A549 (cell line): ENCODE data around the gene ACOT7. TPM values are rescaled to one million over a fixed set of nuclear protein-coding genes. Genes with fewer than 3 reads are reported as not detected.

Experiments used
- ATAC-seq, 2 experiments: fragments of 200-7000 bp in 1 of 2; fragments of >200 bp in 1 of 2; cut with Nextera tagmentation in 1 of 2; cut with Tn5 transposase in 1 of 2; 3 replicates each; pipeline versions ENCODE4 v1.8.0 to v1.9.1; 2018 to 2020; ENCODE audit warnings: mild to moderate bottlenecking in 1 of 2, moderate library complexity in 1 of 2
- CTCF ChIA-PET: fragments of 300-600 bp; sonication (Branson Sonifier 250); formaldehyde crosslinking; extraction: SDS; loops from one replicate; lab custom pipeline; 2021; ENCODE audit warnings: antibody characterized with exemption, inconsistent platforms; lab: Yijun Ruan, JAX
- POLR2A ChIA-PET: fragments of 350-600 bp; formaldehyde crosslinking; extraction: SDS; loops from one replicate; lab custom pipeline; 2021; ENCODE audit warnings: antibody characterized with exemption, inconsistent platforms; lab: Yijun Ruan, JAX
- DNase-seq, 2 experiments: peaks; one replicate each; pipeline versions ENCODE4 v3.0.0 to v3.0.0-alpha.2; 2011 to 2016; ENCODE audit warnings: low read depth in 1 of 2, low spot score in 1 of 2
- FAIRE-seq: peaks from 2 replicates; lab custom pipeline; 2011; peaks lifted over from hg19 to GRCh38; lab: Jason Lieb, UNC
- H3K27ac ChIP-seq, 2 experiments: fragments of >200 bp; sonication (Bioruptor Twin); formaldehyde crosslinking; 3 replicates each; pipeline ENCODE4 v1.5.1; 2016 to 2017
- H3K4me1 ChIP-seq: fragments of >200 bp; sonication (Bioruptor Twin); formaldehyde crosslinking; 3 replicates; pipeline ENCODE4 v1.6.1; 2016
- H3K4me2 ChIP-seq: fragments of >200 bp; sonication (Bioruptor Twin); formaldehyde crosslinking; 3 replicates; pipeline ENCODE4 v1.6.1; 2016
- H3K4me3 ChIP-seq: fragments of >200 bp; sonication (Bioruptor Twin); formaldehyde crosslinking; 3 replicates; pipeline ENCODE4 v1.5.1; 2016
- H3K9me3 ChIP-seq: fragments of >200 bp; sonication (Bioruptor Twin); formaldehyde crosslinking; 3 replicates; pipeline ENCODE4 v1.6.1; 2016
- CBX2 ChIP-seq: fragments of 200-600 bp; sonication (generic); IDR thresholded peaks from 2 replicates; pipeline ENCODE4 v1.6.1; 2016; ENCODE audit warnings: low read depth, mild to moderate bottlenecking, borderline replicate concordance
- CEBPB ChIP-seq, 2 experiments: fragments of >200 bp in 1 of 2; sonication (Bioruptor Twin) in 1 of 2; formaldehyde crosslinking in 1 of 2; IDR thresholded peaks; 2 replicates each; pipeline ENCODE4 v1.6.1; 2012 to 2016
- CHD2 ChIP-seq: fragments of 150-350 bp; IDR thresholded peaks from 2 replicates; pipeline ENCODE4 v1.6.1; 2014; ENCODE audit warnings: low read length; ENCODE audit not compliant: partially characterized antibody
- E2F6 ChIP-seq: IDR thresholded peaks from 2 replicates; pipeline ENCODE4 v1.6.1; 2012; ENCODE audit warnings: low read depth, borderline replicate concordance
- EHF ChIP-seq: fragments of 250-450 bp; sonication (Bioruptor Pico); IDR thresholded peaks from 2 replicates; pipeline ENCODE4 v1.5.0; 2020; ENCODE audit warnings: mild to moderate bottlenecking
- EP300 ChIP-seq, 2 experiments: fragments of >200 bp; sonication (Bioruptor Twin); formaldehyde crosslinking; IDR thresholded peaks; 2 replicates in 1 of 2; 3 replicates in 1 of 2; pipeline ENCODE4 v1.6.1; 2016 to 2017
- HDAC2 ChIP-seq: fragments of 200-600 bp; sonication (generic); IDR thresholded peaks from 2 replicates; pipeline ENCODE4 v1.6.1; 2016
- HOXA7 ChIP-seq: fragments of 250-450 bp; sonication (Bioruptor Pico); IDR thresholded peaks from 2 replicates; pipeline ENCODE4 v1.5.0; 2020; ENCODE audit warnings: mild to moderate bottlenecking, moderate library complexity
- HOXB13 ChIP-seq: fragments of 250-450 bp; sonication (Bioruptor Pico); IDR thresholded peaks from 2 replicates; pipeline ENCODE4 v1.5.0; 2020; ENCODE audit warnings: low read depth, mild to moderate bottlenecking, moderate library complexity
- KDM1A ChIP-seq: fragments of 200-600 bp; sonication (generic); IDR thresholded peaks from 2 replicates; pipeline ENCODE4 v1.6.1; 2016; ENCODE audit warnings: low read depth, mild to moderate bottlenecking
- MAZ ChIP-seq: fragments of 150-350 bp; IDR thresholded peaks from 2 replicates; pipeline ENCODE4 v1.6.1; 2014; ENCODE audit warnings: antibody characterized with exemption, low read depth, low read length, borderline replicate concordance
- PBX3 ChIP-seq: IDR thresholded peaks from 2 replicates; pipeline ENCODE4 v1.6.1; 2012
- POLR2AphosphoS2 ChIP-seq: conservative IDR thresholded peaks from 2 replicates; pipeline ENCODE4 v1.6.1; 2012; ENCODE audit warnings: low read length, improper control_type of control experiment, inconsistent platforms
- RAD21 ChIP-seq, 2 experiments: fragments of >200 bp in 1 of 2; sonication (Bioruptor Twin) in 1 of 2; formaldehyde crosslinking in 1 of 2; IDR thresholded peaks in 1 of 2; conservative IDR thresholded peaks in 1 of 2; 2 replicates in 1 of 2; 3 replicates in 1 of 2; pipeline ENCODE4 v1.6.1; 2012 to 2018; ENCODE audit warnings: inconsistent platforms in 1 of 2
- RCOR1 ChIP-seq: fragments of 150-350 bp; IDR thresholded peaks from 2 replicates; pipeline ENCODE4 v1.6.1; 2014; ENCODE audit warnings: antibody characterized with exemption, low read length, low read depth
- RNF2 ChIP-seq: fragments of 200-600 bp; sonication (generic); IDR thresholded peaks from 2 replicates; pipeline ENCODE4 v1.6.1; 2016; ENCODE audit warnings: low read depth, mild to moderate bottlenecking, antibody characterized with exemption, moderate library complexity, borderline replicate concordance
- SMC3 ChIP-seq: fragments of >200 bp; sonication (Bioruptor Twin); formaldehyde crosslinking; IDR thresholded peaks from 3 replicates; pipeline ENCODE4 v1.6.1; 2018; ENCODE audit warnings: inconsistent platforms
- SREBF2 ChIP-seq: fragments of 450-650 bp; IDR thresholded peaks from 2 replicates; pipeline ENCODE4 v1.6.1; 2014; ENCODE audit warnings: mild to moderate bottlenecking, moderate library complexity
- TP53 ChIP-seq: fragments of 250-450 bp; sonication (Bioruptor Pico); IDR thresholded peaks from 2 replicates; pipeline ENCODE4 v1.5.0; 2021; ENCODE audit warnings: mild to moderate bottlenecking, moderate library complexity
- ZFP36 ChIP-seq: fragments of 450-650 bp; IDR thresholded peaks from 2 replicates; pipeline ENCODE4 v1.6.1; 2014; ENCODE audit warnings: borderline replicate concordance; ENCODE audit not compliant: partially characterized antibody
- ZNF302 ChIP-seq: fragments of 250-450 bp; sonication (Bioruptor Pico); IDR thresholded peaks from 2 replicates; pipeline ENCODE4 v1.9.0; 2021; ENCODE audit warnings: inconsistent platforms, mild to moderate bottlenecking, moderate library complexity
- WGBS: methylation state at CpG from one replicate; pipeline ENCODE4 v1.1.6; 2017; ENCODE audit errors: missing lambda C conversion rate; 5-methylcytosine and 5-hydroxymethylcytosine counted together
- polyA plus RNA-seq, 4 experiments: library from polyadenylated mRNA; depleted of rRNA in 3 of 4; stranded (reverse); fragments of >200 nt; fragmentation: RNase III in 1 of 4; extraction: RNeasy Plus Mini Kit Qiagen cat#74134 plus additional on column Dnase treatment in 1 of 4; gene quantifications; 2 replicates in 3 of 4; 3 replicates in 1 of 4; pipeline ENCODE4 v1.2.3, GENCODE V29; 2011 to 2017
- TF ChIP-seq, protein P1 (sequence below): fragments of >200 bp; sonication (Bioruptor Twin); formaldehyde crosslinking; IDR thresholded peaks from 2 replicates; pipeline ENCODE4 v1.6.1; 2016
- TF ChIP-seq, protein P2 (sequence below): fragments of 150-350 bp; IDR thresholded peaks from 2 replicates; pipeline ENCODE4 v1.6.1; 2014; ENCODE audit warnings: low read depth, mild to moderate bottlenecking, low read length
- TF ChIP-seq, protein P3 (sequence below): fragments of 200-600 bp; sonication (generic); IDR thresholded peaks from 2 replicates; pipeline ENCODE4 v1.6.1; 2016; ENCODE audit warnings: antibody characterized with exemption, mild to moderate bottlenecking, moderate library complexity
- TF ChIP-seq, protein P4 (sequence below): IDR thresholded peaks from 2 replicates; pipeline ENCODE4 v1.6.1; 2012

The ACOT7 gene
- polyA plus RNA-seq, 2 of the 4 experiments (the other 2 are of a cell fraction), result 48.0 to 49.6 TPM

GRCh38 chr1:6409053-6409452, 15.5 kb upstream of the ACOT7 start:
- ChIA-PET POLR2A (no interaction called here), CTCF (interaction anchor here (1.0 to 34.5 kb wide), 3 partner anchors 42 to 80 kb away, joined by 3 to 575 read pairs (median 48); no protein-coding TSS in a partner anchor)

GRCh38 chr1:6408023-6408422, 14.5 kb upstream of the ACOT7 start:
- H3K4me3 ChIP-seq, result no peak overlapping the region
- 53% methylated on average over 6 of the region's 6 CpGs for WGBS
- ChIA-PET POLR2A (no interaction called here), CTCF (interaction anchor here (0.6 to 34.5 kb wide), 5 partner anchors 15 to 177 kb away, joined by 3 to 575 read pairs (median 9); partner anchors contain the start of gene ACOT7)
- FAIRE-seq, result no peak
- H3K4me1 ChIP-seq, result peaks cover 17% of the 10 kb centered on the region; the same call in 2 of the 3 replicates
- TF ChIP-seq, protein P1, sequence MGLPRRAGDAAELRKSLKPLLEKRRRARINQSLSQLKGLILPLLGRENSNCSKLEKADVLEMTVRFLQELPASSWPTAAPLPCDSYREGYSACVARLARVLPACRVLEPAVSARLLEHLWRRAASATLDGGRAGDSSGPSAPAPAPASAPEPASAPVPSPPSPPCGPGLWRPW, result no peak
- TF ChIP-seq PBX3 (no peak), HOXB13 (CRISPR knock-in tag) (no peak), CBX2 (no peak), SMC3 (no peak), SREBF2 (no peak), HDAC2 (no peak), POLR2AphosphoS2 (no peak), RAD21 (conservative IDR thresholded peaks at IDR 0.05 in 1 of 2, IDR thresholded peaks at IDR 0.05 in 1 of 2) (no peak), CHD2 (no peak), EP300 (IDR thresholded peaks at IDR 0.05) (no peak), HOXA7 (no peak), TP53 (CRISPR knock-in tag) (no peak), CEBPB (IDR thresholded peaks at IDR 0.05) (no peak), ZNF302 (CRISPR knock-in tag) (no peak), E2F6 (no peak), EHF (CRISPR knock-in tag) (no peak)
- TF ChIP-seq, protein P2, sequence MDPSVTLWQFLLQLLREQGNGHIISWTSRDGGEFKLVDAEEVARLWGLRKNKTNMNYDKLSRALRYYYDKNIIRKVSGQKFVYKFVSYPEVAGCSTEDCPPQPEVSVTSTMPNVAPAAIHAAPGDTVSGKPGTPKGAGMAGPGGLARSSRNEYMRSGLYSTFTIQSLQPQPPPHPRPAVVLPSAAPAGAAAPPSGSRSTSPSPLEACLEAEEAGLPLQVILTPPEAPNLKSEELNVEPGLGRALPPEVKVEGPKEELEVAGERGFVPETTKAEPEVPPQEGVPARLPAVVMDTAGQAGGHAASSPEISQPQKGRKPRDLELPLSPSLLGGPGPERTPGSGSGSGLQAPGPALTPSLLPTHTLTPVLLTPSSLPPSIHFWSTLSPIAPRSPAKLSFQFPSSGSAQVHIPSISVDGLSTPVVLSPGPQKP, result no peak
- TF ChIP-seq, protein P3, sequence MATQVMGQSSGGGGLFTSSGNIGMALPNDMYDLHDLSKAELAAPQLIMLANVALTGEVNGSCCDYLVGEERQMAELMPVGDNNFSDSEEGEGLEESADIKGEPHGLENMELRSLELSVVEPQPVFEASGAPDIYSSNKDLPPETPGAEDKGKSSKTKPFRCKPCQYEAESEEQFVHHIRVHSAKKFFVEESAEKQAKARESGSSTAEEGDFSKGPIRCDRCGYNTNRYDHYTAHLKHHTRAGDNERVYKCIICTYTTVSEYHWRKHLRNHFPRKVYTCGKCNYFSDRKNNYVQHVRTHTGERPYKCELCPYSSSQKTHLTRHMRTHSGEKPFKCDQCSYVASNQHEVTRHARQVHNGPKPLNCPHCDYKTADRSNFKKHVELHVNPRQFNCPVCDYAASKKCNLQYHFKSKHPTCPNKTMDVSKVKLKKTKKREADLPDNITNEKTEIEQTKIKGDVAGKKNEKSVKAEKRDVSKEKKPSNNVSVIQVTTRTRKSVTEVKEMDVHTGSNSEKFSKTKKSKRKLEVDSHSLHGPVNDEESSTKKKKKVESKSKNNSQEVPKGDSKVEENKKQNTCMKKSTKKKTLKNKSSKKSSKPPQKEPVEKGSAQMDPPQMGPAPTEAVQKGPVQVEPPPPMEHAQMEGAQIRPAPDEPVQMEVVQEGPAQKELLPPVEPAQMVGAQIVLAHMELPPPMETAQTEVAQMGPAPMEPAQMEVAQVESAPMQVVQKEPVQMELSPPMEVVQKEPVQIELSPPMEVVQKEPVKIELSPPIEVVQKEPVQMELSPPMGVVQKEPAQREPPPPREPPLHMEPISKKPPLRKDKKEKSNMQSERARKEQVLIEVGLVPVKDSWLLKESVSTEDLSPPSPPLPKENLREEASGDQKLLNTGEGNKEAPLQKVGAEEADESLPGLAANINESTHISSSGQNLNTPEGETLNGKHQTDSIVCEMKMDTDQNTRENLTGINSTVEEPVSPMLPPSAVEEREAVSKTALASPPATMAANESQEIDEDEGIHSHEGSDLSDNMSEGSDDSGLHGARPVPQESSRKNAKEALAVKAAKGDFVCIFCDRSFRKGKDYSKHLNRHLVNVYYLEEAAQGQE, result no peak
- TF ChIP-seq, protein P4, sequence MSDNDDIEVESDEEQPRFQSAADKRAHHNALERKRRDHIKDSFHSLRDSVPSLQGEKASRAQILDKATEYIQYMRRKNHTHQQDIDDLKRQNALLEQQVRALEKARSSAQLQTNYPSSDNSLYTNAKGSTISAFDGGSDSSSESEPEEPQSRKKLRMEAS, result no peak
- DNase-seq, result no peak
- H3K27ac ChIP-seq, result no peak overlapping the region
- H3K9me3 ChIP-seq, result no peaks in the 10 kb centered on the region
- H3K4me2 ChIP-seq, result no peak overlapping the region
- no peak for ATAC-seq

More at GRCh38 chr1:6409053-6409452, 15.5 kb upstream of the ACOT7 start:
- TF ChIP-seq KDM1A (no peak), RCOR1 (no peak), RNF2 (no peak), HOXA7 (no peak), MAZ (no peak), ZFP36 (no peak)
- TF ChIP-seq, protein P1, result no peak
- TF ChIP-seq, all 56 proteins: peak for 0
- H3K9me3 ChIP-seq, result no peaks in the 10 kb centered on the region
- FAIRE-seq, result no peak
- H3K4me3 ChIP-seq, result no peak overlapping the region
- DNase-seq, result no peak
- no peak for ATAC-seq
- peaks cover 24% of the 10 kb centered on the region for H3K4me1 ChIP-seq
- WGBS, result 97% methylated on average over 4 of the region's 4 CpGs
- no peak overlapping the region for H3K27ac ChIP-seq
- no peak overlapping the region for H3K4me2 ChIP-seq
